H1 (cell line): Measurements from ENCODE around the gene PCDHB3. TPM values are rescaled to one million over a fixed set of nuclear protein-coding genes. Genes with fewer than 3 reads are reported as not detected.

Experiments used
- CTCF ChIA-PET: fragments of 300-600 bp; sonication (Branson Sonifier 250); formaldehyde crosslinking; loops from one replicate; lab custom pipeline; 2021; ENCODE audit not compliant: partially characterized antibody; lab: Charles Lee
- POLR2A ChIA-PET: fragments of 300-600 bp; sonication (Branson Sonifier 250); formaldehyde crosslinking; loops from one replicate; lab custom pipeline; 2021; ENCODE audit warnings: inconsistent platforms; ENCODE audit not compliant: partially characterized antibody; lab: Charles Lee
- DNase-seq, 2 experiments: peaks; one replicate each; pipeline versions ENCODE4 v3.0.0 to v3.0.0-alpha.2; 2010 to 2022; ENCODE audit warnings: low spot score in 2 of 2, low read depth in 1 of 2, mixed read lengths in 1 of 2
- FAIRE-seq: peaks from 2 replicates; lab custom pipeline; 2011; peaks lifted over from hg19 to GRCh38; lab: Jason Lieb, UNC
- H2AFZ ChIP-seq: 2 replicates; pipeline ENCODE4 v1.8.1; 2012; ENCODE audit warnings: low read length, inconsistent platforms
- H2AK5ac ChIP-seq: 2 replicates; pipeline ENCODE4 v1.6.1; 2013; ENCODE audit warnings: low read depth, low read length
- H2BK120ac ChIP-seq: replicated peaks from 2 replicates; pipeline ENCODE3; 2013; ENCODE audit warnings: low read depth, low read length, inconsistent platforms
- H2BK12ac ChIP-seq: 2 replicates; pipeline ENCODE4 v1.6.1; 2013; ENCODE audit warnings: low read depth, low read length
- H2BK15ac ChIP-seq: 2 replicates; pipeline ENCODE4 v1.6.1; 2013; ENCODE audit warnings: low read length
- H2BK20ac ChIP-seq: 2 replicates; pipeline ENCODE4 v1.6.1; 2013; ENCODE audit warnings: low read length
- H2BK5ac ChIP-seq: 2 replicates; pipeline ENCODE4 v1.6.1; 2013; ENCODE audit warnings: low read depth, low read length
- H3K14ac ChIP-seq: 2 replicates; pipeline ENCODE4 v1.6.1; 2013; ENCODE audit warnings: inconsistent platforms; ENCODE audit not compliant: insufficient read length
- H3K18ac ChIP-seq: 2 replicates; pipeline ENCODE4 v1.6.1; 2013; ENCODE audit warnings: low read length; ENCODE audit errors: extremely low read depth
- H3K23ac ChIP-seq: 2 replicates; pipeline ENCODE4 v1.6.1; 2013; ENCODE audit warnings: inconsistent platforms; ENCODE audit not compliant: insufficient read length
- H3K23me2 ChIP-seq: 2 replicates; pipeline ENCODE4 v1.6.1; 2013; ENCODE audit warnings: low read depth, low read length
- H3K27ac ChIP-seq: 2 replicates; pipeline ENCODE4 v1.6.1; 2011; ENCODE audit warnings: low read depth, low read length, inconsistent platforms
- H3K27me3 ChIP-seq, 4 experiments: replicated peaks in 1 of 4; 1 replicate in 1 of 4; 2 replicates in 3 of 4; pipeline versions ENCODE4 v1.6.1 to v1.8.1; 2011 to 2013; ENCODE audit warnings: low read length in 3 of 4, mild to moderate bottlenecking in 3 of 4, inconsistent platforms in 2 of 4, mixed read lengths in 2 of 4, moderate library complexity in 1 of 4; ENCODE audit not compliant: control insufficient read depth in 3 of 4, insufficient read depth in 3 of 4; ENCODE audit errors: extremely low read depth in 1 of 4
- H3K36me3 ChIP-seq, 4 experiments: 2 replicates each; pipeline versions ENCODE4 v1.6.1 to v1.8.1; 2011 to 2013; ENCODE audit warnings: mild to moderate bottlenecking in 4 of 4, low read length in 3 of 4, moderate library complexity in 2 of 4, control low read depth in 1 of 4, inconsistent platforms in 1 of 4; ENCODE audit not compliant: insufficient read depth in 4 of 4, control insufficient read depth in 2 of 4
- H3K4ac ChIP-seq: replicated peaks from 2 replicates; pipeline ENCODE3; 2013; ENCODE audit warnings: low read length, low read depth, mixed read lengths, inconsistent platforms; ENCODE audit not compliant: insufficient read length
- H3K4me1 ChIP-seq, 4 experiments: replicated peaks in 1 of 4; 1 replicate in 1 of 4; 2 replicates in 3 of 4; pipeline versions ENCODE4 v1.6.1 to v1.8.1; 2011 to 2013; ENCODE audit warnings: low read length in 3 of 4, inconsistent platforms in 2 of 4, mixed read lengths in 1 of 4; ENCODE audit not compliant: insufficient read depth in 4 of 4, control insufficient read depth in 3 of 4
- H3K4me2 ChIP-seq, 2 experiments: 2 replicates each; pipeline versions ENCODE4 v1.6.1 to v1.8.1; 2011 to 2013; ENCODE audit warnings: low read depth in 2 of 2, low read length in 2 of 2, control low read depth in 1 of 2, inconsistent platforms in 1 of 2, mild to moderate bottlenecking in 1 of 2; ENCODE audit not compliant: insufficient read depth in 1 of 2
- H3K4me3 ChIP-seq, 4 experiments: fragments of 200-600, 300-600 bp in 1 of 4; sonication (generic), shearing (Covaris generic), sonication (Bioruptor Twin) in 1 of 4; 2 replicates each; pipeline versions ENCODE4 v1.5.1 to v1.8.1; 2011 to 2016; ENCODE audit warnings: low read length in 4 of 4, low read depth in 3 of 4, control low read depth in 2 of 4, inconsistent platforms in 2 of 4, mild to moderate bottlenecking in 2 of 4, mixed read lengths in 1 of 4, moderate library complexity in 1 of 4; ENCODE audit not compliant: insufficient read depth in 2 of 4; ENCODE audit errors: extremely low read depth in 1 of 4
- H3K56ac ChIP-seq: replicated peaks from 2 replicates; pipeline ENCODE3; 2013; ENCODE audit warnings: low read depth, mild to moderate bottlenecking, mixed read lengths, low read length, inconsistent platforms; ENCODE audit not compliant: insufficient read length
- H3K79me1 ChIP-seq: 2 replicates; pipeline ENCODE4 v1.6.1; 2013; ENCODE audit warnings: low read depth, low read length, control low read depth
- H3K79me2 ChIP-seq, 2 experiments: 2 replicates each; pipeline versions ENCODE4 v1.6.1 to v1.8.1; 2012 to 2013; ENCODE audit warnings: low read length in 2 of 2, mild to moderate bottlenecking in 2 of 2, inconsistent platforms in 1 of 2; ENCODE audit not compliant: insufficient read depth in 2 of 2, control insufficient read depth in 1 of 2
- H3K9ac ChIP-seq, 4 experiments: replicated peaks in 1 of 4; 1 replicate in 1 of 4; 2 replicates in 3 of 4; pipeline versions ENCODE4 v1.6.1 to v1.8.1; 2011 to 2013; ENCODE audit warnings: low read depth in 3 of 4, low read length in 3 of 4, control low read depth in 2 of 4, mild to moderate bottlenecking in 2 of 4, moderate library complexity in 2 of 4, inconsistent platforms in 1 of 4; ENCODE audit errors: extremely low read depth in 1 of 4
- H3K9me3 ChIP-seq, 2 experiments: 2 replicates each; pipeline versions ENCODE4 v1.6.1 to v1.8.1; 2012 to 2013; ENCODE audit warnings: mild to moderate bottlenecking in 2 of 2, moderate library complexity in 2 of 2, control low read depth in 1 of 2, inconsistent platforms in 1 of 2, low read depth in 1 of 2, low read length in 1 of 2, mixed read lengths in 1 of 2; ENCODE audit not compliant: insufficient read depth in 2 of 2
- H4K20me1 ChIP-seq, 2 experiments: replicated peaks in 1 of 2; 2 replicates each; pipeline versions ENCODE3 to v1.8.1; 2011 to 2013; ENCODE audit warnings: inconsistent platforms in 2 of 2, low read length in 2 of 2, mild to moderate bottlenecking in 1 of 2; ENCODE audit not compliant: insufficient read depth in 2 of 2, control insufficient read depth in 1 of 2
- H4K5ac ChIP-seq: 2 replicates; pipeline ENCODE4 v1.6.1; 2013; ENCODE audit warnings: low read length, low read depth, mixed read lengths, inconsistent platforms; ENCODE audit not compliant: insufficient read length
- H4K8ac ChIP-seq: 2 replicates; pipeline ENCODE4 v1.8.0; 2013; ENCODE audit warnings: mild to moderate bottlenecking, moderate library complexity, low read length, inconsistent platforms; ENCODE audit not compliant: insufficient read depth; ENCODE audit errors: extremely low read depth
- H4K91ac ChIP-seq: replicated peaks from 2 replicates; pipeline ENCODE3; 2013; ENCODE audit warnings: low read length, mixed read lengths, inconsistent platforms; ENCODE audit not compliant: insufficient read length
- CTCF ChIP-seq, 3 experiments: IDR thresholded peaks; 1 replicate in 2 of 3; 2 replicates in 1 of 3; pipeline versions ENCODE4 v1.5.1 to v1.6.1; 2011; ENCODE audit warnings: low read length in 3 of 3, mild to moderate bottlenecking in 3 of 3, inconsistent platforms in 2 of 3, low read depth in 1 of 3, moderate library complexity in 1 of 3; ENCODE audit not compliant: insufficient read depth in 1 of 3; ENCODE audit errors: control extremely low read depth in 1 of 3
- MAFK ChIP-seq: IDR thresholded peaks from 2 replicates; pipeline ENCODE4 v1.6.1; 2012; ENCODE audit warnings: low read depth, mild to moderate bottlenecking, improper control_type of control experiment, low read length
- POLR2AphosphoS5 ChIP-seq: IDR thresholded peaks from 2 replicates; pipeline ENCODE4 v1.6.1; 2011; ENCODE audit warnings: low read depth, low read length
- RAD21 ChIP-seq, 2 experiments: IDR thresholded peaks in 1 of 2; conservative IDR thresholded peaks in 1 of 2; 2 replicates each; pipeline ENCODE4 v1.6.1; 2011; ENCODE audit warnings: low read depth in 2 of 2, low read length in 2 of 2, improper control_type of control experiment in 1 of 2, inconsistent platforms in 1 of 2, mild to moderate bottlenecking in 1 of 2, moderate library complexity in 1 of 2
- RFX5 ChIP-seq: IDR thresholded peaks from 2 replicates; pipeline ENCODE4 v1.6.1; 2011; ENCODE audit warnings: low read depth, low read length, improper control_type of control experiment, borderline replicate concordance
- WGBS, 2 experiments: shearing (Covaris generic) in 1 of 2; methylation state at CpG; one replicate each; pipeline versions ENCODE4 v1.1.6 to v1.1.7; 2013 to 2015; ENCODE audit warnings: low lambda C conversion rate in 2 of 2, mixed read lengths in 2 of 2, inconsistent platforms in 1 of 2, low coverage in 1 of 2, missing lambda C conversion rate in 1 of 2; ENCODE audit not compliant: insufficient replicate concordance in 2 of 2, insufficient coverage in 1 of 2, insufficient read length in 1 of 2; ENCODE audit errors: extremely low coverage in 1 of 2, missing lambda C conversion rate in 1 of 2; 5-methylcytosine and 5-hydroxymethylcytosine counted together
- polyA plus RNA-seq, 7 experiments: library from polyadenylated mRNA; depleted of rRNA in 3 of 7; stranded (reverse) in 5 of 7; unstranded in 2 of 7; fragments of >200 nt in 5 of 7; fragments of 200-250 nt in 2 of 7; gene quantifications; 1 replicate in 5 of 7; 2 replicates in 1 of 7; 4 replicates in 1 of 7; pipeline versions ENCODE4 v1.2.1 to v1.2.3, GENCODE V29; 2011 to 2013; ENCODE audit warnings: missing spikeins in 2 of 7, mixed read lengths in 2 of 7
- total RNA-seq: library from RNA; stranded (reverse); fragmentation: NEBNext Ultra II Directional; extraction: Animal tissue kit (Norgen Biotek cat#: 25700); gene quantifications from 2 replicates; pipeline ENCODE4 v1.2.1, GENCODE V29; 2021

Gene PCDHB3
- total and polyA plus RNA-seq, 2 of the 8 experiments (the other 6 are each of a cell fraction or from before 2014, with no cell fraction given), result 1.6 to 3.4 TPM

DNA sequence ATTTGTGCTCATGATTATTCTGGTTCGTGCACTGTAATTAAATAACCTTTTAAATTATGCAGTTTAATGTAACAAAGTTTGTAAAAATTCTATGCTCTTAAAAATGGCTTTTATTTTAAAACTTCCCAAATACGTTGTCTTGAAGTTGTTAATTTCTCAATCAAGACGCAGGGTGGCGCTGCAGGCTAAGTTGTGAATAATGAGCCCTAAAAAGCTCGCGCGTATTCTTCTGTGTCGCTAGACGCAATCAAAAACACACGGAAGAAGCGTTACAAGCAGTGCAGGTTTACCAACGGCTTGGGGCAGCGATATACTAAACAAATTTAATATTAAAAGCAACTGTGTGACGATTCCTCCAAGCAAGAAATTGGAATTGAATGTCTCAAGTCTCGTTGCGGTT lies 21.3 kb downstream of the PCDHB3 start, which contains the start of gene PCDHB4:
Gene PCDHB4 (plus strand): TSS at position 256 of the 400 bp plus-strand sequence. CDS start 181 bp downstream, outside the sequence.
- ChIA-PET CTCF (interaction anchor here (0.7 to 3.3 kb wide), 42 partner anchors 9 to 443 kb away, joined by 3 to 23 read pairs (median 4); partner anchors contain the start of genes PCDHA4, PCDHB10, PCDHB11 and PCDHB13), POLR2A (interaction anchor here (1.7 to 2.0 kb wide), 2 partner anchors 14 to 20 kb away, joined by 4 to 11 read pairs; partner anchors contain the start of gene PCDHB5)
- TF ChIP-seq RAD21 (IDR thresholded peaks at IDR 0.05 in 1 of 2, conservative IDR thresholded peaks at IDR 0.05 in 1 of 2; ENCODE audit: low read depth in 2 of 2, low read length in 2 of 2), result peak; percentile 77 to 78
- no peak for TF ChIP-seq MAFK
- TF ChIP-seq RFX5, result no peak
- no peak for TF ChIP-seq POLR2AphosphoS5
- TF ChIP-seq CTCF (IDR thresholded peaks at IDR 0.05; ENCODE audit: control extremely low read depth in 1 of 3, insufficient read depth in 1 of 3, low read depth in 1 of 3, low read length in 3 of 3), result peak; percentile 10 to 70 (median 63); a peak in 3 of 4 replicates
- peak within 1 kb of the TSS in 1 of 2 experiments; percentile 32; a peak in 1 of 4 replicates for H3K4me2 ChIP-seq
- H3K9ac ChIP-seq, result no peak within 1 kb of the TSS
- no peak within 1 kb of the TSS for H3K14ac ChIP-seq
- no peaks in the 10 kb centered on the region for H3K27me3 ChIP-seq
- no peak within 1 kb of the TSS for H2BK12ac ChIP-seq
- H2AFZ ChIP-seq, result no peak within 1 kb of the TSS
- no peak within 1 kb of the TSS for H4K91ac ChIP-seq
- H3K18ac ChIP-seq, result no peak within 1 kb of the TSS
- no peaks in the 10 kb centered on the region for H3K23me2 ChIP-seq
- H3K9me3 ChIP-seq, result peaks cover 0 to 2% of the 10 kb centered on the region in 2 experiments; a peak in 1 of 4 replicates
- DNase-seq (no peak), FAIRE-seq (peak; percentile 94)
- H4K20me1 ChIP-seq, result no peaks in the 10 kb centered on the region
- H3K23ac ChIP-seq, result no peak within 1 kb of the TSS
- H4K8ac ChIP-seq, result no peak within 1 kb of the TSS
- H2AK5ac ChIP-seq, result no peak within 1 kb of the TSS
- H2BK15ac ChIP-seq, result no peak within 1 kb of the TSS
- no peaks in the 10 kb centered on the region for H3K79me2 ChIP-seq
- H3K56ac ChIP-seq, result no peak within 1 kb of the TSS
- no peak within 1 kb of the TSS for H3K4ac ChIP-seq
- WGBS, 2 experiments, result 50% methylated on average over 16 of the region's 16 CpGs; no CpG with 5 or more reads in 1 of the 2 experiments
- no peak within 1 kb of the TSS for H2BK5ac ChIP-seq
- H4K5ac ChIP-seq, result no peak within 1 kb of the TSS
- H3K79me1 ChIP-seq, result no peaks in the 10 kb centered on the region
- no peak within 1 kb of the TSS for H3K27ac ChIP-seq
- H2BK20ac ChIP-seq, result no peak within 1 kb of the TSS
- H3K36me3 ChIP-seq, result no peaks in the 10 kb centered on the region
- H3K4me3 ChIP-seq, result no peak within 1 kb of the TSS; a peak in 2 of 8 replicates
- H2BK120ac ChIP-seq, result no peak within 1 kb of the TSS
- H3K4me1 ChIP-seq, result no peaks in the 10 kb centered on the region
